Measurements from ENCODE around the gene TRIM63. TPM values are rescaled to one million over a fixed set of nuclear protein-coding genes. Genes with fewer than 3 reads are reported as not detected.

The TRIM63 gene
- total and polyA plus RNA-seq, 2 of the 13 experiments (the other 11 are each of a cell fraction or from before 2014, with no cell fraction given), result not detected

DNA sequence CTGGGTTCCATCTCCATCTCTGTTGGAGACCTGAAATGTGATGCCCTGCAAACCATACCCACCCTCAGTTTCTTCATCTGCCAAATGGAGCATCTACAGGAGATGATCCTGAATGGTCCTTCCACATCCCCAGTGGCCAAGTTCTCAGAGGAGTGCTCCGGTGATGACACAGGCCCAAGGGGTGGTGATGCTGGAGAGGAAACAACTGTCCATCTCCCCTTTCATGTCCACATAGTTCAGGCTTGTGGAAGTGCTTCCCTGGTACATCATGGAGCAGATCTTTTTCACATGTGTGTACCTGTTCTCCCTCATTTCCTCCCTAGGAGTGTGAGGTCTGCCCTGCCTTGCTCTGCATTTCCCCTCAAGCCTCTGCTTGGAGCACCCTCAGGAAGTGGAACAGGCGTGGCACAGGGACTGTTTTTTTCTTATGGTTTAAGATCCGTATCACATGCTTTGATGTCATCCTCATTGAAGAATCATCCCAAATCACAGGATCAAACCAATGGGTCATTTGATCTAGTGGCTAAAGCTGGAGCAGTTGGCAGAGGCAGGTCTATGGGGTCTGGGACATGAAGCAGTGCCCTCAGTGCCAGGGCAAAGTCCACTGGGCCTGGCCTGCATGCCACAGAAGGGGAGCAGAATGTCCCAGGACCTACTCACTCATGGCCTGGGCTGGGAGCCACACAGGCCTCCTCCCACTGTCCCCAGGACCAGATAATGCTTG is 8.2 kb upstream of the TRIM63 start (continued):
- TF ChIP-seq, protein P1, sequence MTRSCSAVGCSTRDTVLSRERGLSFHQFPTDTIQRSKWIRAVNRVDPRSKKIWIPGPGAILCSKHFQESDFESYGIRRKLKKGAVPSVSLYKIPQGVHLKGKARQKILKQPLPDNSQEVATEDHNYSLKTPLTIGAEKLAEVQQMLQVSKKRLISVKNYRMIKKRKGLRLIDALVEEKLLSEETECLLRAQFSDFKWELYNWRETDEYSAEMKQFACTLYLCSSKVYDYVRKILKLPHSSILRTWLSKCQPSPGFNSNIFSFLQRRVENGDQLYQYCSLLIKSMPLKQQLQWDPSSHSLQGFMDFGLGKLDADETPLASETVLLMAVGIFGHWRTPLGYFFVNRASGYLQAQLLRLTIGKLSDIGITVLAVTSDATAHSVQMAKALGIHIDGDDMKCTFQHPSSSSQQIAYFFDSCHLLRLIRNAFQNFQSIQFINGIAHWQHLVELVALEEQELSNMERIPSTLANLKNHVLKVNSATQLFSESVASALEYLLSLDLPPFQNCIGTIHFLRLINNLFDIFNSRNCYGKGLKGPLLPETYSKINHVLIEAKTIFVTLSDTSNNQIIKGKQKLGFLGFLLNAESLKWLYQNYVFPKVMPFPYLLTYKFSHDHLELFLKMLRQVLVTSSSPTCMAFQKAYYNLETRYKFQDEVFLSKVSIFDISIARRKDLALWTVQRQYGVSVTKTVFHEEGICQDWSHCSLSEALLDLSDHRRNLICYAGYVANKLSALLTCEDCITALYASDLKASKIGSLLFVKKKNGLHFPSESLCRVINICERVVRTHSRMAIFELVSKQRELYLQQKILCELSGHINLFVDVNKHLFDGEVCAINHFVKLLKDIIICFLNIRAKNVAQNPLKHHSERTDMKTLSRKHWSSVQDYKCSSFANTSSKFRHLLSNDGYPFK (CRISPR knock-in tag; IDR thresholded peaks at IDR 0.05; ENCODE audit: borderline replicate concordance), result no peak
- TF ChIP-seq SMAD1 (CRISPR knock-in tag; IDR thresholded peaks at IDR 0.05; ENCODE audit: borderline replicate concordance, low read depth), result no peak

DNA sequence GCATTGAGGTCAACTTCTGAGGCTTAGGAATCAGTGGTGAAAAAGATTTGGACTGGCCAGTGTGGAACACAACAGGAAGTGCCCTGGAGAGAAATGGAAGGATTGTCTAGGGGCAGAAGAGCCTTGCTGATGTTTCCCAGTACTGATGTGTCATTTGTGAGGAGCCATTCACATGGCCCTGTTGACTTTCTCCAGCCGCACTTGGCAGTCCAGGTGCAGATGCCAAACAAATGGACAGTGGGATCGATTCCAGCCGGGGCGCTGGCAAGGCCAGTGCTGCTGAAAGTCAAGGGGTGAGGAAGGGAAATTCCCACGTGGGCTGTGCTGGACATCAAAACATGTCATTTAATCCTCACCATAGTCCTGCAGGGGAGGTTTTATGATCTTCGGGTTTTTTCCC is 4.9 kb upstream of the TRIM63 start:
- CTCF ChIA-PET (ENCODE audit: low intra/inter-chr PET ratio, low total read pairs), result no interaction called here
- Histone ChIP-seq H3K9me3 (ENCODE audit: low read length) (no peaks in the 10 kb centered on the region), H3K4me1 (ENCODE audit: insufficient read depth, low read length) (0 out of 2 replicates have a peak, but pooled peaks cover 7% of the 10 kb centered on the region), H3K27me3 (ENCODE audit: control insufficient read depth in 1 of 2, insufficient read depth in 2 of 2, low read length in 2 of 2) (peaks cover 2 to 31% of the 10 kb centered on the region in 2 experiments; a peak in 3 of 5 replicates), H3K27ac (ENCODE audit: extremely low read length, insufficient read depth, low read length) (no peak overlapping the region), H2AFZ (ENCODE audit: low read length) (no peak overlapping the region), H3K4me2 (ENCODE audit: low read depth, low read length) (no peak overlapping the region), H3K36me3 (replicated peaks in 1 of 2; ENCODE audit: control insufficient read depth in 1 of 2, insufficient read depth in 2 of 2, low read length in 2 of 2) (no peaks in the 10 kb centered on the region), H3K79me2 (ENCODE audit: insufficient read depth, low read length) (no peaks in the 10 kb centered on the region), H3K9ac (ENCODE audit: insufficient read depth, low read depth, low read length) (no peak overlapping the region), H3K4me3 (replicated peaks in 1 of 3; ENCODE audit: insufficient read depth in 1 of 3, low read depth in 2 of 3, low read length in 3 of 3) (no peak overlapping the region), H4K20me1 (ENCODE audit: insufficient read depth, low read length) (no peaks in the 10 kb centered on the region)
- in situ Hi-C loops (cut with HindIII; ENCODE audit: extremely low pct_ligation_motif_present, low pct_unique_long_range_greater_than_20kb) (no loop called here), intact Hi-C loops (cut with micrococcal nuclease; ENCODE audit: unreplicated experiment) (no loop called here)
- POLR2A ChIA-PET, result no interaction called here
- no peak for FAIRE-seq
- WGBS (ENCODE audit: low lambda C conversion rate), result 0% methylated on average over 5 of the region's 6 CpGs
- no TSS peak for BruUV-seq (replicated peaks)
- ATAC-seq, result no peak
- DNase-seq (ENCODE audit: low spot score), result no peak
- TF ChIP-seq ZFX (CRISPR knock-in tag; IDR thresholded peaks at IDR 0.05; ENCODE audit: low read depth) (no peak), ZNF614 (CRISPR knock-in tag; IDR thresholded peaks at IDR 0.05; ENCODE audit: borderline replicate concordance) (no peak), MED1 (CRISPR knock-in tag; IDR thresholded peaks at IDR 0.05) (no peak), PITX1 (CRISPR knock-in tag; IDR thresholded peaks at IDR 0.05) (no peak)
- TF ChIP-seq, protein P2, sequence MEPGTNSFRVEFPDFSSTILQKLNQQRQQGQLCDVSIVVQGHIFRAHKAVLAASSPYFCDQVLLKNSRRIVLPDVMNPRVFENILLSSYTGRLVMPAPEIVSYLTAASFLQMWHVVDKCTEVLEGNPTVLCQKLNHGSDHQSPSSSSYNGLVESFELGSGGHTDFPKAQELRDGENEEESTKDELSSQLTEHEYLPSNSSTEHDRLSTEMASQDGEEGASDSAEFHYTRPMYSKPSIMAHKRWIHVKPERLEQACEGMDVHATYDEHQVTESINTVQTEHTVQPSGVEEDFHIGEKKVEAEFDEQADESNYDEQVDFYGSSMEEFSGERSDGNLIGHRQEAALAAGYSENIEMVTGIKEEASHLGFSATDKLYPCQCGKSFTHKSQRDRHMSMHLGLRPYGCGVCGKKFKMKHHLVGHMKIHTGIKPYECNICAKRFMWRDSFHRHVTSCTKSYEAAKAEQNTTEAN (CRISPR knock-in tag; conservative IDR thresholded peaks at IDR 0.05), result no peak
- TF ChIP-seq, protein P3, sequence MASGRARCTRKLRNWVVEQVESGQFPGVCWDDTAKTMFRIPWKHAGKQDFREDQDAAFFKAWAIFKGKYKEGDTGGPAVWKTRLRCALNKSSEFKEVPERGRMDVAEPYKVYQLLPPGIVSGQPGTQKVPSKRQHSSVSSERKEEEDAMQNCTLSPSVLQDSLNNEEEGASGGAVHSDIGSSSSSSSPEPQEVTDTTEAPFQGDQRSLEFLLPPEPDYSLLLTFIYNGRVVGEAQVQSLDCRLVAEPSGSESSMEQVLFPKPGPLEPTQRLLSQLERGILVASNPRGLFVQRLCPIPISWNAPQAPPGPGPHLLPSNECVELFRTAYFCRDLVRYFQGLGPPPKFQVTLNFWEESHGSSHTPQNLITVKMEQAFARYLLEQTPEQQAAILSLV (CRISPR knock-in tag; IDR thresholded peaks at IDR 0.05; ENCODE audit: borderline replicate concordance), result no peak
- TF ChIP-seq, protein P4, sequence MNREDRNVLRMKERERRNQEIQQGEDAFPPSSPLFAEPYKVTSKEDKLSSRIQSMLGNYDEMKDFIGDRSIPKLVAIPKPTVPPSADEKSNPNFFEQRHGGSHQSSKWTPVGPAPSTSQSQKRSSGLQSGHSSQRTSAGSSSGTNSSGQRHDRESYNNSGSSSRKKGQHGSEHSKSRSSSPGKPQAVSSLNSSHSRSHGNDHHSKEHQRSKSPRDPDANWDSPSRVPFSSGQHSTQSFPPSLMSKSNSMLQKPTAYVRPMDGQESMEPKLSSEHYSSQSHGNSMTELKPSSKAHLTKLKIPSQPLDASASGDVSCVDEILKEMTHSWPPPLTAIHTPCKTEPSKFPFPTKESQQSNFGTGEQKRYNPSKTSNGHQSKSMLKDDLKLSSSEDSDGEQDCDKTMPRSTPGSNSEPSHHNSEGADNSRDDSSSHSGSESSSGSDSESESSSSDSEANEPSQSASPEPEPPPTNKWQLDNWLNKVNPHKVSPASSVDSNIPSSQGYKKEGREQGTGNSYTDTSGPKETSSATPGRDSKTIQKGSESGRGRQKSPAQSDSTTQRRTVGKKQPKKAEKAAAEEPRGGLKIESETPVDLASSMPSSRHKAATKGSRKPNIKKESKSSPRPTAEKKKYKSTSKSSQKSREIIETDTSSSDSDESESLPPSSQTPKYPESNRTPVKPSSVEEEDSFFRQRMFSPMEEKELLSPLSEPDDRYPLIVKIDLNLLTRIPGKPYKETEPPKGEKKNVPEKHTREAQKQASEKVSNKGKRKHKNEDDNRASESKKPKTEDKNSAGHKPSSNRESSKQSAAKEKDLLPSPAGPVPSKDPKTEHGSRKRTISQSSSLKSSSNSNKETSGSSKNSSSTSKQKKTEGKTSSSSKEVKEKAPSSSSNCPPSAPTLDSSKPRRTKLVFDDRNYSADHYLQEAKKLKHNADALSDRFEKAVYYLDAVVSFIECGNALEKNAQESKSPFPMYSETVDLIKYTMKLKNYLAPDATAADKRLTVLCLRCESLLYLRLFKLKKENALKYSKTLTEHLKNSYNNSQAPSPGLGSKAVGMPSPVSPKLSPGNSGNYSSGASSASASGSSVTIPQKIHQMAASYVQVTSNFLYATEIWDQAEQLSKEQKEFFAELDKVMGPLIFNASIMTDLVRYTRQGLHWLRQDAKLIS (CRISPR knock-in tag; IDR thresholded peaks at IDR 0.05), result no peak
